ENCODE data around the gene TSPAN14. TPM values are rescaled to one million over a fixed set of nuclear protein-coding genes. Genes with fewer than 3 reads are reported as not detected.

Gene TSPAN14
- total RNA-seq, 4 donors from 2014 or later = 56.1 to 105 (median 83.1) TPM

DNA sequence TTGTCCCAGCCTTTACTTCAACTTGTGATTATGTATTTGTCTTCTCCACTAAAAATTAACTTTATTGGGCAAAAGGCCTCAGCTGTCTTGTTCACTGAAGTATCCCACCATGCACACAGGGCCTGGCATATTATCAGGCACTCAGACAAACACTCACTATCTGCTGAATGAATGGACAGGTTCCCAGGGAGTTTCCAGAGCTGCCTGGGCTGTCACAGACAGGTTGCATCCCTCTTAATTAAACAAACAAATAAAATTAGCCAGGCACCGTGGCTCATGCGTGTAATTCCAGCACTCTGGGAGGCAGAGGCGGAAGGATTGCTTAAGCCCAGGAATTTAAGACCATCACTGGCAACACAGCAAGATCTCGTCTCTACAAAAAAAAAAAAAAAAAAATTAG, 1.5 kb upstream of the TSPAN14 start:
- TF ChIP-seq CTCF (IDR thresholded peaks at IDR 0.05; ENCODE audit: low read depth) = no peak

- no peak for TF ChIP-seq CTCF (IDR thresholded peaks at IDR 0.05; ENCODE audit: low read depth)
Measured at GRCh38 chr10:80453056-80453841, 861 bp upstream of the TSPAN14 start.

- TF ChIP-seq CTCF (IDR thresholded peaks at IDR 0.05; ENCODE audit: low read depth) = no peak
Measured at GRCh38 chr10:80454513-80455460, 677 bp downstream of the TSPAN14 start.

- TF ChIP-seq CTCF (IDR thresholded peaks at IDR 0.05; ENCODE audit: low read depth) = no peak
Measured at GRCh38 chr10:80455461-80456349, 1.6 kb downstream of the TSPAN14 start.

DNA sequence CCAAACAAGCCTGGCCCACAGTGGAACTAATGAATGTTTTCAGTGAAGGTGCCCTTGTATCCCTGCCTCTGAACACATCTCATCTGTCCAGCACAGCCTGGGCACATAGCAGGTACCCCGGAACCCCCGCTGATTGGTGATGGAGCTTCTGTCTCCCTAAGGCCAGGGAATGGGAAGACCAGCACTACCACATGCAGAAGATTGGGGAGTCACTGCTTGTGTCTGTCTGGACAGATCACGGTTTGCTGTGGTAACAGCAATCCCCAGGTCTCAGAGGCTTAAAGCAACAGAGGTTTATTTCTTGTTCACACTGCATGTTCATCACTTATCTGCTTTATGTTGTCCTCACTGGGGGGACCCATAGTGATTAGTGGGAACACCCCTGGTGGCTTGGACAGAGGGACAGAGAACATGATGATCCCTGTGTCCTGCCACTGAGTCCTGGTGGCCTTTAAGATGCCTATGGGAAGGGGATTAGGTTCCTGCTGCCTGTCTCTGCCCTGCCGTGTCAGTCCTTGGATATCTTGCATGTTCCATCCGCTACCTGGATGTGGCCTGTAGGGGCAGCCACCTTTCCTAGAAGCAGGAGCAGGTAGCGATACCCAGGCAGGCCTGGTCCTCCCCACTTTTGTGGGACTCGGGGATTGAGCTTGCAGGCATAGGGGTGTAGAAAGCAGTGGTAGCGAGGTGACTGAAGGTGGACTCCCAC, 3.6 kb downstream of the TSPAN14 start:
- no peak for TF ChIP-seq CTCF (IDR thresholded peaks at IDR 0.05; ENCODE audit: low read depth)

DNA sequence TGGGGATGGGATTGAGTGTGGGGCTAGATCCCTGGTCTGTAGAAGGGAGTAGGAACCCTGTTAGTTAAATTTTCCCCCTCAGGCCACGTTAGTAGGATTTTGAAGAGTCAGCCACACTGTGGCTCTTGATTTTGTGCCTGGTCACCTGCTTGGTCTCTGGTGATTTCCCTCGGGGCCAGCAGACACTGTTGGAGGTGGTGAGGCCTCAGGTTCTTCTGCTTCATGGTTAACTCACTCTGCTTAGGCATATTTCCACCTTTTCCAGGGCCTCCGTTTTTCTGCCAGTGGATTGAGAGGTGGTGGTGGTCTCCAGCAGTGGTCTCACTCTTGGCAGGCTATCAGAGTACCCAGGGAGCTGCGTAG, 4.1 kb downstream of the TSPAN14 start:
- no peak for TF ChIP-seq CTCF (IDR thresholded peaks at IDR 0.05; ENCODE audit: low read depth)

Measured in subcutaneous adipose tissue (tissue), 4 donors.